ENCODE results near the gene SLIT2.

DNA sequence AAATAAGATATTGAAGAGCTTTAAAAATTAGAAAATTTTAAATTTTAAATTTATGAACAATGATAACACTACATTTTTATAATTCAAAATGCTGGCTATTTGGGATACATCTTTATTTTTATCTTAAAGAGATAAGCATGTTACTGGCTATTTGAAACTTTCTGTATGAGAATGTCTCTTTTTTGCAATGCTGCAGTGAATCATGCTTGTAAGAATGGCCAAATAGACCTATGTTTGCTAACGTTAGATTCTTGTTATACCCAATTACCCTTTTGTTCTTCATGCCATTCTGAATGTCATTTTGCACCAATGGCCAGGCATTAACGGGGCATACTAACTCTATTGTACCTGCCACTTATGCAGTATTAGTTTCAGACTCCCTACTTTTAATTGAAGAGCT, 49.5 kb downstream of the SLIT2 start:
- TF ChIP-seq, protein P1, sequence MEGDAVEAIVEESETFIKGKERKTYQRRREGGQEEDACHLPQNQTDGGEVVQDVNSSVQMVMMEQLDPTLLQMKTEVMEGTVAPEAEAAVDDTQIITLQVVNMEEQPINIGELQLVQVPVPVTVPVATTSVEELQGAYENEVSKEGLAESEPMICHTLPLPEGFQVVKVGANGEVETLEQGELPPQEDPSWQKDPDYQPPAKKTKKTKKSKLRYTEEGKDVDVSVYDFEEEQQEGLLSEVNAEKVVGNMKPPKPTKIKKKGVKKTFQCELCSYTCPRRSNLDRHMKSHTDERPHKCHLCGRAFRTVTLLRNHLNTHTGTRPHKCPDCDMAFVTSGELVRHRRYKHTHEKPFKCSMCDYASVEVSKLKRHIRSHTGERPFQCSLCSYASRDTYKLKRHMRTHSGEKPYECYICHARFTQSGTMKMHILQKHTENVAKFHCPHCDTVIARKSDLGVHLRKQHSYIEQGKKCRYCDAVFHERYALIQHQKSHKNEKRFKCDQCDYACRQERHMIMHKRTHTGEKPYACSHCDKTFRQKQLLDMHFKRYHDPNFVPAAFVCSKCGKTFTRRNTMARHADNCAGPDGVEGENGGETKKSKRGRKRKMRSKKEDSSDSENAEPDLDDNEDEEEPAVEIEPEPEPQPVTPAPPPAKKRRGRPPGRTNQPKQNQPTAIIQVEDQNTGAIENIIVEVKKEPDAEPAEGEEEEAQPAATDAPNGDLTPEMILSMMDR (IDR thresholded peaks at IDR 0.05; ENCODE audit: low read length) = no peak
- TF ChIP-seq EZH2 (IDR thresholded peaks at IDR 0.05; ENCODE audit: borderline replicate concordance, low read length) = no peak

Data from OCI-LY1 (cell line).